GM12878 (cell line): ENCODE data around the gene DHX34. TPM values are rescaled to one million over a fixed set of nuclear protein-coding genes. Genes with fewer than 3 reads are reported as not detected.

Experiments used
- ATAC-seq: fragments of 200-7000 bp; cut with Tn5 transposase; 3 replicates; pipeline ENCODE4 v1.9.1; 2020; ENCODE audit warnings: mild to moderate bottlenecking, moderate library complexity
- BruUV-seq: library from RNA; stranded (reverse); fragments of 400-500 nt; replicated peaks from 2 replicates; lab custom pipeline; 2021; lab: Mats Ljungman, UMichigan
- CTCF ChIA-PET: fragments of 300-600 bp; sonication (Branson Sonifier 250); formaldehyde crosslinking; extraction: SDS; loops from one replicate; lab custom pipeline; 2021; ENCODE audit warnings: inconsistent platforms; lab: Yijun Ruan, JAX
- POLR2A ChIA-PET: fragments of 350-600 bp; formaldehyde crosslinking; extraction: SDS; loops from one replicate; lab custom pipeline; 2021; ENCODE audit warnings: inconsistent platforms; lab: Charles Lee
- RAD21 ChIA-PET: fragments of 300-600 bp; sonication (Branson Sonifier 250); formaldehyde crosslinking; loops from one replicate; lab custom pipeline; 2023; ENCODE audit warnings: antibody characterized with exemption; ENCODE audit not compliant: unreplicated experiment; lab: Charles Lee
- SMC1A ChIA-PET: fragments of 300-600 bp; sonication (Branson Sonifier 250); formaldehyde crosslinking; loops from one replicate; lab custom pipeline; 2023; ENCODE audit not compliant: unreplicated experiment, uncharacterized antibody; lab: Charles Lee
- DNase-seq: peaks from one replicate; pipeline ENCODE4 v3.0.0-alpha.2; 2011; ENCODE audit warnings: low read depth, low spot score
- FAIRE-seq: peaks from 3 replicates; lab custom pipeline; 2011; peaks lifted over from hg19 to GRCh38; lab: Jason Lieb, UNC
- H2AFZ ChIP-seq: 2 replicates; pipeline ENCODE4 v1.6.0; 2011; ENCODE audit warnings: low read depth, low read length, control low read depth; ENCODE audit not compliant: control insufficient read depth
- H3K27ac ChIP-seq: 2 replicates; pipeline ENCODE4 v1.5.1; 2011; ENCODE audit warnings: control low read depth; ENCODE audit not compliant: control insufficient read depth, insufficient read depth
- H3K27me3 ChIP-seq, 2 experiments: replicated peaks in 1 of 2; 2 replicates each; pipeline versions ENCODE4 v1.6.0 to v1.6.1; 2011; ENCODE audit warnings: low read length in 1 of 2; ENCODE audit not compliant: control insufficient read depth in 2 of 2, insufficient read depth in 2 of 2
- H3K36me3 ChIP-seq, 2 experiments: 2 replicates each; pipeline ENCODE4 v1.5.1; 2011; ENCODE audit warnings: low read length in 1 of 2; ENCODE audit not compliant: control insufficient read depth in 2 of 2, insufficient read depth in 2 of 2
- H3K4me1 ChIP-seq: 2 replicates; pipeline ENCODE4 v1.6.1; 2011; ENCODE audit warnings: mild to moderate bottlenecking, low read length, moderate library complexity, mixed read lengths; ENCODE audit not compliant: control insufficient read depth, insufficient read depth
- H3K4me2 ChIP-seq: 2 replicates; pipeline ENCODE4 v1.6.0; 2011; ENCODE audit warnings: control low read depth; ENCODE audit not compliant: control insufficient read depth, insufficient read depth
- H3K4me3 ChIP-seq: fragments of 200-600 bp; sonication (generic); 2 replicates; pipeline ENCODE4 v1.5.1; 2016
- H3K79me2 ChIP-seq: 2 replicates; pipeline ENCODE4 v1.6.0; 2011; ENCODE audit warnings: low read length; ENCODE audit not compliant: control insufficient read depth, insufficient read depth
- H3K9ac ChIP-seq: 2 replicates; pipeline ENCODE4 v1.8.0; 2011; ENCODE audit warnings: low read length, control low read depth, mixed read lengths; ENCODE audit not compliant: control insufficient read depth, insufficient read depth
- H3K9me3 ChIP-seq: replicated peaks from 3 replicates; pipeline ENCODE4 v1.5.1; 2011; ENCODE audit warnings: mild to moderate bottlenecking, low read length; ENCODE audit not compliant: control insufficient read depth, insufficient read depth
- H4K20me1 ChIP-seq: 2 replicates; pipeline ENCODE4 v1.6.0; 2011; ENCODE audit not compliant: control insufficient read depth, insufficient read depth
- CBX3 ChIP-seq: fragments of 200-600 bp; sonication (generic); IDR thresholded peaks from 2 replicates; pipeline ENCODE4 v1.6.1; 2016; ENCODE audit warnings: low read depth, borderline replicate concordance
- ETV6 ChIP-seq, 2 experiments: fragments of 450-650 bp in 1 of 2; IDR thresholded peaks in 1 of 2; conservative IDR thresholded peaks in 1 of 2; 2 replicates each; pipeline ENCODE4 v1.6.1; 2014; ENCODE audit warnings: antibody characterized with exemption in 1 of 2, borderline replicate concordance in 1 of 2, low read depth in 1 of 2, mild to moderate bottlenecking in 1 of 2, moderate library complexity in 1 of 2
- HDGF ChIP-seq: fragments of 450-650 bp; IDR thresholded peaks from 2 replicates; pipeline ENCODE4 v1.6.1; 2016; ENCODE audit warnings: antibody characterized with exemption
- KDM1A ChIP-seq: fragments of 200-600 bp; sonication (generic); IDR thresholded peaks from 2 replicates; pipeline ENCODE4 v1.6.1; 2016; ENCODE audit warnings: borderline replicate concordance
- MTA3 ChIP-seq: IDR thresholded peaks from 2 replicates; pipeline ENCODE4 v1.6.1; 2012; ENCODE audit warnings: low read length, inconsistent platforms, borderline replicate concordance
- NBN ChIP-seq: fragments of 450-650 bp; IDR thresholded peaks from 2 replicates; pipeline ENCODE4 v1.6.1; 2016
- NFYA ChIP-seq: IDR thresholded peaks from 2 replicates; pipeline ENCODE4 v1.6.1; 2011; ENCODE audit warnings: low read depth, mild to moderate bottlenecking, low read length, improper control_type of control experiment, borderline replicate concordance
- NR2C1 ChIP-seq: fragments of 450-650 bp; IDR thresholded peaks from 2 replicates; pipeline ENCODE4 v1.6.1; 2017; ENCODE audit warnings: antibody characterized with exemption, mild to moderate bottlenecking, moderate library complexity
- NRF1 ChIP-seq: conservative IDR thresholded peaks from 2 replicates; pipeline ENCODE4 v1.6.1; 2011; ENCODE audit warnings: mild to moderate bottlenecking, low read depth, low read length, improper control_type of control experiment
- RUNX3 ChIP-seq: IDR thresholded peaks from 2 replicates; pipeline ENCODE4 v1.6.1; 2012; ENCODE audit warnings: low read length, inconsistent platforms
- SMARCA5 ChIP-seq: fragments of 450-650 bp; IDR thresholded peaks from 2 replicates; pipeline ENCODE4 v1.6.1; 2017; ENCODE audit warnings: mild to moderate bottlenecking
- ZNF217 ChIP-seq: fragments of 450-650 bp; IDR thresholded peaks from 2 replicates; pipeline ENCODE4 v1.6.1; 2017; ENCODE audit warnings: antibody characterized with exemption, mild to moderate bottlenecking
- WGBS: methylation state at CpG from one replicate; pipeline ENCODE4 v1.1.6; 2016; ENCODE audit warnings: low lambda C conversion rate; ENCODE audit not compliant: insufficient replicate concordance, insufficient coverage; ENCODE audit errors: missing lambda C conversion rate; 5-methylcytosine and 5-hydroxymethylcytosine counted together
- in situ Hi-C: fragments of 300-500 bp; cut with MboI; formaldehyde crosslinking; loops from 9 replicates; pipeline ENCODE4 v1.14.3; 2018; ENCODE audit warnings: mixed read lengths
- intact Hi-C: fragments of 100-400 bp; cut with micrococcal nuclease; formaldehyde crosslinking; loops from one replicate; pipeline ENCODE4 v1.14.2; 2022; ENCODE audit not compliant: unreplicated experiment
- polyA plus RNA-seq, 11 experiments: library from polyadenylated mRNA; depleted of rRNA in 4 of 11; unstranded in 6 of 11; stranded (reverse) in 5 of 11; fragments of >200 nt; fragmentation: Nextera tagmentation in 4 of 11; fragmentation: Illumina TruSeq in 1 of 11; extraction: Ambion mirVana in 4 of 11; extraction: Trizol in 1 of 11; gene quantifications; 1 replicate in 1 of 11; 2 replicates in 10 of 11; pipeline versions ENCODE4 v1.2.1 to v1.2.3, GENCODE V29; 2011 to 2016; ENCODE audit warnings: inconsistent platforms in 2 of 11, missing spikeins in 2 of 11, low read depth in 1 of 11
- total RNA-seq, 4 experiments: library from RNA; depleted of rRNA in 3 of 4; stranded (reverse); fragments of >200 nt in 3 of 4; fragmentation: Illumina TruSeq in 1 of 4; extraction: Trizol in 1 of 4; gene quantifications; 2 replicates each; pipeline versions ENCODE4 v1.2.1 to v1.2.3, GENCODE V29; 2013 to 2021
- TF ChIP-seq, protein P1 (sequence below): IDR thresholded peaks from 2 replicates; pipeline ENCODE4 v1.6.1; 2012; ENCODE audit warnings: improper control_type of control experiment, low read depth, low read length; ENCODE audit not compliant: insufficient replicate concordance
- TF ChIP-seq, protein P2 (sequence below): fragments of 450-650 bp; formaldehyde crosslinking; IDR thresholded peaks from 2 replicates; pipeline ENCODE4 v1.4.0; 2022; ENCODE audit warnings: mild to moderate bottlenecking, moderate library complexity

The DHX34 gene
- total and polyA plus RNA-seq, 10 of the 15 experiments (the other 5 are each of a cell fraction or from before 2014, with no cell fraction given), result 0.19 to 16.9 (median 10.5) TPM

DNA sequence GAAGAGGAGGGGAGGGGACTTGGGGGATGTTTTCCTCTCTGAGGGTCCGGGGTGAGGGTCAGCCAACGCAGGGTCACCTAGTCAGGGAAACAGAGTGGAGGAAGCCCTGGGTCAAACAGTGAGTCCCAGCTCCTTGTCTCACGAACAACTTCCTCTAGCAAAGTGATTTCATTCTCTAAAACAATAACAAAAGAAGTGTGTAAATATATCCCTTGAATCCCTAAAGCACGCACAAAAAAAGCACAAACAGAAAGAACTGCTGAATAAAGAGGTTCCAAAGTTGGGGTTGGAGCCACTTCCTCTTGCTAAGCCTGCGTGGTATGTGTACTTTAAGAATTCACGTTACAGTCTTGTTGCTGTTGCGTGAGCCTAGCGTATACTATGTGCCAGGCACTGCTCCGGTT, 18.6 kb upstream of the DHX34 start:
- ChIA-PET RAD21 (no interaction called here), POLR2A (no interaction called here), CTCF (no interaction called here), SMC1A (no interaction called here)
- H3K27me3 ChIP-seq, result no peaks in the 10 kb centered on the region
- no peak overlapping the region for H3K27ac ChIP-seq
- no peak overlapping the region for H3K4me3 ChIP-seq
- H3K9ac ChIP-seq, result no peak overlapping the region
- FAIRE-seq, result no peak
- H3K4me1 ChIP-seq, result no peaks in the 10 kb centered on the region
- no peaks in the 10 kb centered on the region for H3K36me3 ChIP-seq
- BruUV-seq, result no TSS peak
- intact Hi-C loops, result no loop called here
- H3K4me2 ChIP-seq, result no peak overlapping the region
- H4K20me1 ChIP-seq, result no peaks in the 10 kb centered on the region
- no peak overlapping the region for H2AFZ ChIP-seq
- no peaks in the 10 kb centered on the region for H3K79me2 ChIP-seq
- 28% methylated on average over 9 of the region's 9 CpGs for WGBS
- H3K9me3 ChIP-seq, result no peaks in the 10 kb centered on the region
- no peak for DNase-seq
- no peak for ATAC-seq
- in situ Hi-C loops, result no loop called here
- TF ChIP-seq RUNX3 (no peak), CBX3 (no peak), MTA3 (no peak), NRF1 (no peak), NBN (no peak), ETV6 (conservative IDR thresholded peaks at IDR 0.05 in 1 of 2, IDR thresholded peaks at IDR 0.05 in 1 of 2; ENCODE audit: borderline replicate concordance in 1 of 2, low read depth in 1 of 2) (no peak), ZNF217 (no peak), HDGF (no peak), KDM1A (no peak), NFYA (no peak), SMARCA5 (no peak), NR2C1 (no peak)
- TF ChIP-seq, protein P1, sequence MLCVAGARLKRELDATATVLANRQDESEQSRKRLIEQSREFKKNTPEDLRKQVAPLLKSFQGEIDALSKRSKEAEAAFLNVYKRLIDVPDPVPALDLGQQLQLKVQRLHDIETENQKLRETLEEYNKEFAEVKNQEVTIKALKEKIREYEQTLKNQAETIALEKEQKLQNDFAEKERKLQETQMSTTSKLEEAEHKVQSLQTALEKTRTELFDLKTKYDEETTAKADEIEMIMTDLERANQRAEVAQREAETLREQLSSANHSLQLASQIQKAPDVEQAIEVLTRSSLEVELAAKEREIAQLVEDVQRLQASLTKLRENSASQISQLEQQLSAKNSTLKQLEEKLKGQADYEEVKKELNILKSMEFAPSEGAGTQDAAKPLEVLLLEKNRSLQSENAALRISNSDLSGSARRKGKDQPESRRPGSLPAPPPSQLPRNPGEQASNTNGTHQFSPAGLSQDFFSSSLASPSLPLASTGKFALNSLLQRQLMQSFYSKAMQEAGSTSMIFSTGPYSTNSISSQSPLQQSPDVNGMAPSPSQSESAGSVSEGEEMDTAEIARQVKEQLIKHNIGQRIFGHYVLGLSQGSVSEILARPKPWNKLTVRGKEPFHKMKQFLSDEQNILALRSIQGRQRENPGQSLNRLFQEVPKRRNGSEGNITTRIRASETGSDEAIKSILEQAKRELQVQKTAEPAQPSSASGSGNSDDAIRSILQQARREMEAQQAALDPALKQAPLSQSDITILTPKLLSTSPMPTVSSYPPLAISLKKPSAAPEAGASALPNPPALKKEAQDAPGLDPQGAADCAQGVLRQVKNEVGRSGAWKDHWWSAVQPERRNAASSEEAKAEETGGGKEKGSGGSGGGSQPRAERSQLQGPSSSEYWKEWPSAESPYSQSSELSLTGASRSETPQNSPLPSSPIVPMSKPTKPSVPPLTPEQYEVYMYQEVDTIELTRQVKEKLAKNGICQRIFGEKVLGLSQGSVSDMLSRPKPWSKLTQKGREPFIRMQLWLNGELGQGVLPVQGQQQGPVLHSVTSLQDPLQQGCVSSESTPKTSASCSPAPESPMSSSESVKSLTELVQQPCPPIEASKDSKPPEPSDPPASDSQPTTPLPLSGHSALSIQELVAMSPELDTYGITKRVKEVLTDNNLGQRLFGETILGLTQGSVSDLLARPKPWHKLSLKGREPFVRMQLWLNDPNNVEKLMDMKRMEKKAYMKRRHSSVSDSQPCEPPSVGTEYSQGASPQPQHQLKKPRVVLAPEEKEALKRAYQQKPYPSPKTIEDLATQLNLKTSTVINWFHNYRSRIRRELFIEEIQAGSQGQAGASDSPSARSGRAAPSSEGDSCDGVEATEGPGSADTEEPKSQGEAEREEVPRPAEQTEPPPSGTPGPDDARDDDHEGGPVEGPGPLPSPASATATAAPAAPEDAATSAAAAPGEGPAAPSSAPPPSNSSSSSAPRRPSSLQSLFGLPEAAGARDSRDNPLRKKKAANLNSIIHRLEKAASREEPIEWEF, result no peak
- TF ChIP-seq, protein P2, sequence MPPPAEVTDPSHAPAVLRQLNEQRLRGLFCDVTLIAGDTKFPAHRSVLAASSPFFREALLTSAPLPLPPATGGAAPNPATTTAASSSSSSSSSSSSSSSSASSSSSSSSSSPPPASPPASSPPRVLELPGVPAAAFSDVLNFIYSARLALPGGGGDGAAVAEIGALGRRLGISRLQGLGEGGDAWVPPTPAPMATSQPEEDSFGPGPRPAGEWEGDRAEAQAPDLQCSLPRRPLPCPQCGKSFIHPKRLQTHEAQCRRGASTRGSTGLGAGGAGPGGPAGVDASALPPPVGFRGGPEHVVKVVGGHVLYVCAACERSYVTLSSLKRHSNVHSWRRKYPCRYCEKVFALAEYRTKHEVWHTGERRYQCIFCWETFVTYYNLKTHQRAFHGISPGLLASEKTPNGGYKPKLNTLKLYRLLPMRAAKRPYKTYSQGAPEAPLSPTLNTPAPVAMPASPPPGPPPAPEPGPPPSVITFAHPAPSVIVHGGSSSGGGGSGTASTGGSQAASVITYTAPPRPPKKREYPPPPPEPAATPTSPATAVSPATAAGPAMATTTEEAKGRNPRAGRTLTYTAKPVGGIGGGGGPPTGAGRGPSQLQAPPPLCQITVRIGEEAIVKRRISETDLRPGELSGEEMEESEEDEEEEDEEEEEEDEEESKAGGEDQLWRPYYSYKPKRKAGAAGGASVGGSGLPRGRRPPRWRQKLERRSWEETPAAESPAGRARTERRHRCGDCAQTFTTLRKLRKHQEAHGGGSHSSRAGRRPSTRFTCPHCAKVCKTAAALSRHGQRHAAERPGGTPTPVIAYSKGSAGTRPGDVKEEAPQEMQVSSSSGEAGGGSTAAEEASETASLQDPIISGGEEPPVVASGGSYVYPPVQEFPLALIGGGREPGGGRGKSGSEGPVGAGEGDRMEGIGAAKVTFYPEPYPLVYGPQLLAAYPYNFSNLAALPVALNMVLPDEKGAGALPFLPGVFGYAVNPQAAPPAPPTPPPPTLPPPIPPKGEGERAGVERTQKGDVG (CRISPR knock-in tag), result no peak
